Mesodermal cell (in vitro differentiated cells): ENCODE measurements around the gene PLA2G2D. TPM values are rescaled to one million over a fixed set of nuclear protein-coding genes. Genes with fewer than 3 reads are reported as not detected.

Experiments
- H3K27ac ChIP-seq: 2 replicates; pipeline ENCODE4 v1.7.0; 2013; ENCODE audit warnings: mild to moderate bottlenecking, low read depth, low read length, moderate library complexity; ENCODE audit not compliant: severe bottlenecking
- H3K36me3 ChIP-seq: 2 replicates; pipeline ENCODE4 v1.7.1; 2013; ENCODE audit warnings: mild to moderate bottlenecking, low read length, moderate library complexity; ENCODE audit not compliant: control insufficient read depth, insufficient read depth
- H3K4me1 ChIP-seq: one replicate; pipeline ENCODE4 v1.7.1; 2013; ENCODE audit warnings: mild to moderate bottlenecking, low read length; ENCODE audit not compliant: insufficient read depth, control insufficient read depth, poor library complexity, severe bottlenecking
- H3K4me3 ChIP-seq: 2 replicates; pipeline ENCODE4 v1.7.0; 2013; ENCODE audit warnings: low read length, control low read depth, mild to moderate bottlenecking; ENCODE audit not compliant: insufficient read depth, poor library complexity, severe bottlenecking; ENCODE audit errors: extremely low read depth
- H3K9me3 ChIP-seq: 2 replicates; pipeline ENCODE4 v1.7.1; 2013; ENCODE audit warnings: mild to moderate bottlenecking, low read length, moderate library complexity; ENCODE audit not compliant: control insufficient read depth
- WGBS, 2 experiments: methylation state at CpG; one replicate each; pipeline ENCODE4 v1.1.5; 2013; ENCODE audit warnings: missing lambda C conversion rate in 2 of 2; ENCODE audit not compliant: insufficient coverage in 2 of 2; 5-methylcytosine and 5-hydroxymethylcytosine counted together
- polyA plus RNA-seq, 2 experiments: library from polyadenylated mRNA; stranded (reverse); fragments of 50-300 nt; gene quantifications; one replicate each; pipeline ENCODE4 v1.2.3, GENCODE V29; 2013

The PLA2G2D gene
- polyA plus RNA-seq (2013, experiment 1 of 2), result not detected
- not detected for polyA plus RNA-seq (2013, experiment 2 of 2)

- Histone ChIP-seq H3K9me3 (no peaks in the 10 kb centered on the region), H3K4me1 (no peaks in the 10 kb centered on the region), H3K27ac (no peak within 1 kb of the TSS), H3K4me3 (no peak within 1 kb of the TSS), H3K36me3 (no peaks in the 10 kb centered on the region)
- 100% methylated on average over 2 of the region's 2 CpGs; no CpG with 5 or more reads in 1 of the 2 experiments for WGBS, 2 experiments
These were observed at the start of gene PLA2G2D for GRCh38 chr1:20119347-20119746. TSS of gene PLA2G2D (minus strand) at chr1:20119536. CDS start at chr1:20119498, 38 bp downstream.

DNA sequence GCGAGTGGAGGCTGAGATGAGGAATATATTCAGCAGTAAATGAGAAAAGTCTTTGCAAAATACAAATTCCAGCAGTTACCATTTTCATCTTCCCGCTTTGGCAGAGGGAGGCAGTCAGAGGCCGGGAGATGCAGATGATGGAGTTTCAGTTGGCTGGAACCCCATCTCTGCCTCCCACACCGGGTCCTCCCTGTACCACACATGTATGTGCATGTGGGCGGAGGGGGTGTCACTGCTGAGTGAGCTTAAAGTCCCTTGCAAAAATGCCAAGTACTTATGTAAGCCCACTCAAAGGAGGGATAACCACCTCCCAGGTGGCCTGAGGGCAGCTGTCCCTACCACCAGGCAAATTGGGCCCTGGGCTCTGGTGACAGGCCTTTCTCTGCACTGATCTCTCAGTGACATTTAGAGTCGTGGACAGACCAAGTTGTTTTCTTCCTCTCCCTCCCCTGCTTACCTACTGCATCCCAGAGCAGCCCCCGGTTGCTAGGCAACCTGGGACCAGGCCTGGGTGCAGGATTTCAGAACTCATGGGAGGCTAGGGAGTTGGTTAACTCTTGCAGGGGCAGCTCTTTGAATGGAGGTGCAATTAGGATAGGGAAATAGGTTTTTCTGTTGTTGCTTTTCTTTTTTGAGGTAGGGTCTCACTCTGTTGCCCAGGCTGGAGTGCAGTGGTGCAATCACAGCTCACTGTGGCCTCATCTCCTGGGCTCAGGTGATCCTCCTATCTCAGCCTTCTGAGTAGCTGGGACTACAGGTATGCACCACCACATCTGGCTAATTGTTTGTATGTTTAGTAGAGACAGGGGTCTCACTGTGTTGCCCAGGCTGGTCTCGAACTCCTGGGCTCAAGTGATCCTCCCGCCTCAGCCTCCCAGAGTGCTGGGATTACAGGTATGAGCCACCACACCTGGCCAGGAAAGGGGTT, 49.5 kb upstream of the PLA2G2D start:
- Histone ChIP-seq H3K4me1 (no peaks in the 10 kb centered on the region), H3K4me3 (no peak overlapping the region), H3K36me3 (no peaks in the 10 kb centered on the region), H3K27ac (no peak overlapping the region), H3K9me3 (no peaks in the 10 kb centered on the region)
- WGBS, 2 experiments, result 89 to 96% methylated on average over 3 to 4 of the region's 9 CpGs

- Histone ChIP-seq H3K27ac (no peak overlapping the region), H3K36me3 (no peaks in the 10 kb centered on the region), H3K4me3 (no peak overlapping the region), H3K9me3 (no peaks in the 10 kb centered on the region), H3K4me1 (no peaks in the 10 kb centered on the region)
- 90% methylated on average over 8 of the region's 8 CpGs for WGBS, 2 experiments
These were observed 47.8 kb upstream of the PLA2G2D start for GRCh38 chr1:20167126-20167525.

- H3K27ac ChIP-seq, result no peak overlapping the region
- H3K4me3 ChIP-seq, result no peak overlapping the region
- 81 to 84% methylated on average over 14 to 17 of the region's 17 CpGs for WGBS, 2 experiments
- peaks cover 7% of the 10 kb centered on the region for H3K9me3 ChIP-seq
- no peaks in the 10 kb centered on the region for H3K4me1 ChIP-seq
- no peaks in the 10 kb centered on the region for H3K36me3 ChIP-seq
These were observed 46.7 kb upstream of the PLA2G2D start for GRCh38 chr1:20166051-20166450.

GRCh38 chr1:20165522-20165951, 46.2 kb upstream of the PLA2G2D start:
- H3K9me3 ChIP-seq, result peaks cover 12% of the 10 kb centered on the region
- H3K27ac ChIP-seq, result no peak overlapping the region
- H3K4me1 ChIP-seq, result no peaks in the 10 kb centered on the region
- no peaks in the 10 kb centered on the region for H3K36me3 ChIP-seq
- no peak overlapping the region for H3K4me3 ChIP-seq
- 80 to 85% methylated on average over 1 to 2 of the region's 16 CpGs for WGBS, 2 experiments

- Histone ChIP-seq H3K4me3 (no peak overlapping the region), H3K36me3 (no peaks in the 10 kb centered on the region), H3K9me3 (peaks cover 20% of the 10 kb centered on the region), H3K27ac (no peak overlapping the region), H3K4me1 (no peaks in the 10 kb centered on the region)
- WGBS, 2 experiments, result 93% methylated on average over 15 of the region's 15 CpGs
These were observed 45.4 kb upstream of the PLA2G2D start for GRCh38 chr1:20164694-20165202.

DNA sequence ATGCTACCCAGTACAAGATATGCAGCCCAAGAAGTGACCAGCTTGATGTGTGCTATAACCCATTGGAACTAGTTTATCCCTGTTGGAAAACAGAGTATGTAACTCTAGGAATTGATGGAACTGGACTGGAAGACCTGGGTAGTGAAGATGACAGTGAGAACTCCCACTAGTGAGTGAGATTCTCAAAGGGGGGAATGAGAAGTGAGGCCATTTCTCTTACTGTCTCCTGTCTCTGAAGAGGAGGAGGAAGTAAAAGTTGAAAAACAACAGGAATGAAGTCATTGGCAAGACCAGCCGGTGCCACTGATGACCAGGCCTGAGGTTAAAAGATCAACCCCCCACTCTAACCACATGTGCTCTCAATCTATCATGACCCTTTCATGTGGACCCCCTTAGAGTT, 40.7 kb upstream of the PLA2G2D start:
- H3K4me3 ChIP-seq, result no peak overlapping the region
- H3K27ac ChIP-seq, result no peak overlapping the region
- no peaks in the 10 kb centered on the region for H3K4me1 ChIP-seq
- H3K9me3 ChIP-seq, result peaks cover 23% of the 10 kb centered on the region
- no peaks in the 10 kb centered on the region for H3K36me3 ChIP-seq
- WGBS, 2 experiments, result 57% methylated on average over 1 of the region's 1 CpG; no CpG with 5 or more reads in 1 of the 2 experiments

- 88 to 93% methylated on average over 4 to 6 of the region's 7 CpGs for WGBS, 2 experiments
- H3K4me3 ChIP-seq, result no peak overlapping the region
- no peaks in the 10 kb centered on the region for H3K36me3 ChIP-seq
- no peaks in the 10 kb centered on the region for H3K4me1 ChIP-seq
- H3K9me3 ChIP-seq, result peaks cover 23% of the 10 kb centered on the region
- H3K27ac ChIP-seq, result no peak overlapping the region
These were observed 39.2 kb upstream of the PLA2G2D start for GRCh38 chr1:20158358-20159070.

GRCh38 chr1:20154301-20154831, 35.0 kb upstream of the PLA2G2D start:
- H3K36me3 ChIP-seq, result no peaks in the 10 kb centered on the region
- H3K4me3 ChIP-seq, result no peak overlapping the region
- no peak overlapping the region for H3K27ac ChIP-seq
- 87 to 91% methylated on average over 17 of the region's 18 CpGs for WGBS, 2 experiments
- H3K4me1 ChIP-seq, result peaks cover 6% of the 10 kb centered on the region
- no peaks in the 10 kb centered on the region for H3K9me3 ChIP-seq

- Histone ChIP-seq H3K36me3 (no peaks in the 10 kb centered on the region), H3K27ac (peak overlapping the region; percentile 62), H3K4me1 (peaks cover 6% of the 10 kb centered on the region), H3K4me3 (no peak overlapping the region), H3K9me3 (no peaks in the 10 kb centered on the region)
- WGBS, 2 experiments, result 31 to 46% methylated on average over 4 to 5 of the region's 6 CpGs
These were observed 33.7 kb upstream of the PLA2G2D start for GRCh38 chr1:20153000-20153418.
